22Rv1 (cell line): ENCODE data around the gene CDH15.

Experiments used
- ZFX ChIP-seq: fragments of 450-650 bp; IDR thresholded peaks from 2 replicates; pipeline ENCODE4 v1.6.1; 2017; ENCODE audit warnings: antibody characterized with exemption, borderline replicate concordance
- TF ChIP-seq, protein P1 (sequence below): fragments of 450-650 bp; IDR thresholded peaks from 2 replicates; pipeline ENCODE4 v1.5.1; 2017; ENCODE audit warnings: mild to moderate bottlenecking

DNA sequence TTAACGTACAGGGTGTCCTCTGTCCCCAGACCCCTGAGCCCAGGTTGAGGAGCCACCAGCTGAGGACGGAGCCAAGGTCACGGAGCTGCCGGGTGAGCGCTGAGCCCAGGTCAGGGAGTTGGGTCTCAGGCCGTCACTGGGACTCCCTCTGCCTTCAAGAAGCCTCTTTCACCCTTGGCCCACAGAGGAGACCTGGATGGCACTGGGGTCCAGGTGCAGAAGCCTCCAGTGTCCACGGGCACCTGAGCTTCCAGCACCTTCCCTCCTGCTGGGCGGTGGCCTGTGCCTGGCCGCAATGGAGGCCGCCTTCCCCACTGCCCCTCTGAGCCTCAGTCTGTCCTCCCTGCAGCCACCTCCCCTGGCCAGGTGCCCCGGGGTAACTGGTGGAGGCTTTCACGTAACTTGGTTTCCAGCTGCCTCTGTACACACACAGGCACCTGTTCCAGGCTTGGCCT is 31.6 kb upstream of the CDH15 start:
- TF ChIP-seq, protein P1, sequence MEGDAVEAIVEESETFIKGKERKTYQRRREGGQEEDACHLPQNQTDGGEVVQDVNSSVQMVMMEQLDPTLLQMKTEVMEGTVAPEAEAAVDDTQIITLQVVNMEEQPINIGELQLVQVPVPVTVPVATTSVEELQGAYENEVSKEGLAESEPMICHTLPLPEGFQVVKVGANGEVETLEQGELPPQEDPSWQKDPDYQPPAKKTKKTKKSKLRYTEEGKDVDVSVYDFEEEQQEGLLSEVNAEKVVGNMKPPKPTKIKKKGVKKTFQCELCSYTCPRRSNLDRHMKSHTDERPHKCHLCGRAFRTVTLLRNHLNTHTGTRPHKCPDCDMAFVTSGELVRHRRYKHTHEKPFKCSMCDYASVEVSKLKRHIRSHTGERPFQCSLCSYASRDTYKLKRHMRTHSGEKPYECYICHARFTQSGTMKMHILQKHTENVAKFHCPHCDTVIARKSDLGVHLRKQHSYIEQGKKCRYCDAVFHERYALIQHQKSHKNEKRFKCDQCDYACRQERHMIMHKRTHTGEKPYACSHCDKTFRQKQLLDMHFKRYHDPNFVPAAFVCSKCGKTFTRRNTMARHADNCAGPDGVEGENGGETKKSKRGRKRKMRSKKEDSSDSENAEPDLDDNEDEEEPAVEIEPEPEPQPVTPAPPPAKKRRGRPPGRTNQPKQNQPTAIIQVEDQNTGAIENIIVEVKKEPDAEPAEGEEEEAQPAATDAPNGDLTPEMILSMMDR: no peak
- no peak for TF ChIP-seq ZFX
